GM18868 (cell line): ENCODE measurements around the gene GPC6.

ENCODE experiments used
- ATAC-seq: cut with Tn5 transposase; IDR thresholded peaks from one replicate; pipeline ENCODE4 v1.9.1; 2021; ENCODE audit warnings: mild to moderate bottlenecking, moderate library complexity; ENCODE audit not compliant: unreplicated experiment

The GPC6 gene

DNA sequence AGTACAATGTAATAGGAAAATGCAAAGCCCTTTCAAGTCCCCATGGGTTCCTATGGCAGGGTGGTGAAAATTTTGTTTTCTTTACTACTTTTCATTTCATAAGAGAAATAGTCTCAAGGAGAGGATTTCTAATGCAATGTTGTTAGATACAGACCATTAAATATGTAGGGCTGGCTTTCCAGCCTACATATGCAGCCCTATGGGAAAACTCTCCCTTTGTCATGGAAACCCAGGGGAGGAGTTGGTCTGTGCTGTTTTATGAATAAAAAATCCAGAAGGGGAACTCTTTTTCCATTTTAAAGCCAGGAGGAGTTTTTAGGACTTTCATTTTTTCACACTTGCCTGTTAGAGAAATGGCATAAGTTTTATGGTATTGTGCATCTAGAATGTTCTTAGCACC lies 1133.3 kb downstream of the GPC6 start:
- no peak for ATAC-seq

DNA sequence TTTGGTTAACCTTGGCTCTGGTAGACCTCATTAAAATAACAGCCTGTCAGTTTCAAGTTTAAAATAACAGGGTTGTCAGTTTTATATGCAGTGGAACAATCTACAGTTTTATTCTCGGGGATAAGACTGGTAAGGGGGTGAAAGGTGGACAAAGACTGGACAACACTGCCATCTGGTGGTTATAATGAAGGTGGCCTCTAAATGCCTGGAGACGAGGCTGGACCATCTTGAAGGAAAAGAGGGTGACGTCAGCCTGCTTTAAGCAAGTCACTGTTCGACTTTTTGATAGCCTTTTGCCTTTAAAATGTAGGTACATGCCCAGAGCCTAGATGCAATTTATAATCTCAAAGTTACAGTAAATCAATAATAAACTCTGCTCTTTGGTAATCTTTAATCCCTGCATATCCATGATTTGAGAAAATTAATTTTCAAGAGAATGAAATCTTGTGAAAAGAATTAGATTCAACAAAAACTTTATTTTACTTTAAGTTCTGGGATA lies 1135.9 kb downstream of the GPC6 start:
- ATAC-seq: peak; percentile 100

DNA sequence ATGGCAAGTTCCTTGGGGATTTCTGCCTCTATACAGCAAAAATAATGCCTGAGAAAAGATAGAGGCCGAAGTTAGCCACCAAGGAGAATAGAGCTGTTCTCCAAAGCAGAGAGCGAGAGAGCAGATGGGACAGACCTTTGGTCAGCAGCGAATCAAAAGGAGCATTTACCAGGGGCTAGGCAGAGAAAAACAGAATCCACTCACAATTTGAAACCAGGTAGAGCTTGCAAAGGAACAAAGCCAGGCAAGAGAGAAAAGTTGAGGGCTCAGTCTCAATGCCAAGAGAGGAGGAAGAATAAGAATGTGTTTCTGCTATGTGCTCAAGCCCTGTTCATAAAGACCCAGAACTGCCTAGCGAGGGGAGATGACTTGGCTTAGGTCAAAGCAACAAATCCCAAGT lies 1140.1 kb downstream of the GPC6 start:
- no peak for ATAC-seq

DNA sequence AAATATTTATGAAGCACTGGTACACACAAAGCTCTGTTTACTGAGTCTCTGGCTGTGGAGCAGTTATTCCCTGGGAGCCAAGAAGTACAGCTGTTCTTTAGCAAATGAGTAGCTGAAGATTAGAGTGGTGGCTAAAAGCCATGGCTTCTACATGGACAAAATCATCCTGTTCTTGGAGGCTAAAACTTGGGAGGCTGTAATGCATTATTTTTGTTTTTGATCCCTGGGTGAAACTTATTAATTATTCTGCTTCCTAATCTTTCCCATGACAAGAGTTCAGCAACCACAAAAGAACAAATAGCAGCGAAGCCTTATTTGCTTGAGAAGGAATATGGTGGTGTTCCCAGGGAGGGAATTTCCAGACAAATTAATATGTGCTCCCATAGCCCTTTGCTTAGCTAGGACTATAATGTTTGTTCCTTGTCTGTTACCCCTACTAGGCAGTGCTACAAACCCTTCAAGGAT lies 1143.4 kb downstream of the GPC6 start:
- ATAC-seq: no peak

DNA sequence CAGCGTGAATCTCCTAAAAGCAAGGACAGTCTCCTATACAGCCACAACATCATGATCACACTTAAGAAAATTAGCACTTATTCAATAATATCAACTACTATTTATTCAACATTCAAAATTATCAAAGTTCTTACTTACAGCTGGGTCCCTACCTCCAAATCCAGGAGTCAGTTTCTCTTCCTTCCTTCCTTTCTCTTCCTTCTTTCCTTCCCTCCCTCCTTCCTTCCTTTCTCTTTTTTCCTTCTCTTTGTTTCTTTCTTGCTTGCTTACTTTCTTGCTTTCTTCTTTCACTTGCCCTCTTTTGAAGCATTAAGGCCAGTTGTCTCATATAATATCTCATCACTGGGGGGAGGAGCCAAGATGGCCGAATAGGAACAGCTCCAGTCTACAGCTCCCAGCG lies 1145.2 kb downstream of the GPC6 start:
- ATAC-seq: no peak

DNA sequence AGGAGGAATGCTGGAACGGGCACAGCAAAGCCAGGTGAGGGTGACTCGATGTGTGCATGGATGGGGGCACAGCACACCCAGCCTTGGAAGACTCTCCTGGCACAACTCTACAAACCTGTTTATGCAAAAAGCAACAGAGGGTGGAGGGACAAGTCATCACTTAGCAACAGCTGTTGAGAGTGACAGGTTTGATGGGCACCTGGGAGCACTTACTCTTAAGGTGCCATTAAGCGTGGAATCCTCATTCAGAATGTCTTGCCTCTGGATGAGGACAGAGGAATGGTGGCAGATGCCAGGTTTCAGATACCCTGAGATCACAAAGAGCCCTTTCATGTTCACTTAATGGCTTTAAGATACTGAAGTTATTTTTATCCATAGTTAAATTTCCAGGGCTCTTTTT lies 1155.9 kb downstream of the GPC6 start:
- no peak for ATAC-seq

DNA sequence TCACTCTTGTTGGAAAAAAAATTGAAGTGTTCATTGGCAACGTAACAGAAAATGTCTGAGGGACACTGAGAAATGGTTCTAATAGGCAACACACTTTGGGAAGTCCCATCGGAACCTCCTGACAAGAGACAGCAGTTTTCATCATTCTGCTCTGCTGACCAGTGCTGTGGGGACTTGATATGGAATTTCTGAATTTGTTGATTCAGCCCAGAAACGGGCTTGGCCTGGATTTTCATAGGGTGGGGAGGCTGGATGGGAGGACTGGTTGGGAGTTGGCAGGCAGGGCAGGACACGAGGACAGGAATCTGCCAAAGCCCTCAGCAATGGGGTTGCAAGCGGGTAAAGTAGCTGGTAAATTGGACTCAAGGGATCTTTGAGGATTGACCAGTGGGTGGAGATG lies 1156.4 kb downstream of the GPC6 start:
- ATAC-seq: no peak

DNA sequence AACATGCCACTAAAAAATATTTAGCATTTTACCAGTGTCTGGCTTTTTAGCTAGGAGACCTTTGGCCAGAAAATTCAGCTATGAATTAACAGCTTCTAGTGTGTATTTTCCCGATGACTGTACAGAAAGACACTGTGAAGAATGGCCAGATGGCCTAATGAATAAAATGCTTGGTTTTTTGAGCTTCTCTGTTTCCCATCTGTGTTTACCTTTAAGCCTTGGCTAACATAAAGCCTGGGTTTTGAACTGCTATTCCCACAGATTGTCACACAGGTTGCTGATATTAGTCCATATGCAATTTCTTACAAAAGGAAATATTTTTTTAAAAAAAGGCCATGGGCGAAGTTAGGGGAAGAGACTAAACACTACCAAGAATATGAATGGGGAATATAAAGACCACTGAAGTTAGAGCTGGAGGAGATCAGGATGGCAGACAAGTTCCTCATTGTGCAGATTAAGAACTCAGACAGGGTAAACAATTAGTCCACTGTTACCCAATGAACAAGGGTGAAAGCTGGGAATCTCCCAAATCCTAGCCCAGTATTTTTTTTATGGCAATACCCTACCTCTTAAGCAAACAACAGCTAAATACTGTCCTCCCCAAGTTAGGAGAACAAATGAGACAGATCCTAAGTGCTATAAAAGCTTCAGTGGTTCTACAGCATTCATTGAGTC lies 1157.8 kb downstream of the GPC6 start:
- ATAC-seq: no peak

DNA sequence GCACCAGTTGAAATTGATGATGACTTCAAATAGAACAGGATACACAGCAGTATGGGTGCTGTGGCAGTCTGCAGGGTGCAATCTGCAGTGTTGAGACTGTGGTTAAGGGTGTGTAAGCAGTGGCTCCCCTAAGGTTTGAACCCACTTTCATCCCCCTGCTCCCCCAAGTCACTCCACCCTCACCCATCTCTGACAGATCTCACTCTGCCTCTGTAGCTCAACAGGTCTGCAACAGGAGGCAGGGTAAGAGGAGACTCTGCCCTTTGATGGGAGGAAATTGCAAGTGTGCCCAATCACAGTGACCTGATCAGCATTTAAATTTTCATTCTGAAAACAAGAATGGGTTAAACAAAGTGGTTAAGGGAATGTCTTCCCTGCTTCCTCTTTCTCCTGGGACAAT lies 1160.4 kb downstream of the GPC6 start:
- no peak for ATAC-seq

DNA sequence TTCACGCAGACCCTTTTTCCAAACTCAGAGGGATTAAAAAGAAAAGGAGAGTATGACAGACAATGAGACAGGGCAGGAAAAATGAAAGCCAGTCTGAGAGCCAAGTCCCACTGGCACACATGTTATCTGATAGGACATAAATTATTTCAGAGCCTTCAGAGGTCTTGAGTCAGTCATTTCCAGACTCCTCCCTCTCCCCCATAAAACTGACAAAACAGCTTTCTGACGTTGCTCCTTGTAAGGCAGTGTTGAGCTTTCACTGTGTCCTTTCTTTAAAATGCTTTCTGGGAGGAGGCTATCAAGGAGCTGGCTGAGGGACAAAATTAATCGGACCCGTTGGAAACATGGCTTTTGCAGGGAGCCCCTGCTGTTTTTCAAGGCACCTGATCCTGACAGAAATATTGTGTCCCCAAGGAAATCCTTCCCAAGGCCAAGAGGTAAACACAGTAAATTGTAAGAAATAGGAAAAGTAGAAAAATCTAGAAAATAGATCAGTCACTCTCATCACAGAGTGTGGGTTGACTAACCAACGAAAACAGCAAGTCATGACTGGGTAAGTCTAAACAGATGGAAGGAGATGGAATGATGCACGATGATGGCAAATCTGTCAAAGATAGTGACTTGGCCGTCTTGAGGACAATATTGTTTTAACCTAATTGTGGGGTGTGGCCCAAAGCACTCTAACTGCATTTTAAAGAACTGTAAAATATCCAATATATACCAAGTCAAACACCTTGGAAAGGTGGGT lies 1163.2 kb downstream of the GPC6 start:
- no peak for ATAC-seq

DNA sequence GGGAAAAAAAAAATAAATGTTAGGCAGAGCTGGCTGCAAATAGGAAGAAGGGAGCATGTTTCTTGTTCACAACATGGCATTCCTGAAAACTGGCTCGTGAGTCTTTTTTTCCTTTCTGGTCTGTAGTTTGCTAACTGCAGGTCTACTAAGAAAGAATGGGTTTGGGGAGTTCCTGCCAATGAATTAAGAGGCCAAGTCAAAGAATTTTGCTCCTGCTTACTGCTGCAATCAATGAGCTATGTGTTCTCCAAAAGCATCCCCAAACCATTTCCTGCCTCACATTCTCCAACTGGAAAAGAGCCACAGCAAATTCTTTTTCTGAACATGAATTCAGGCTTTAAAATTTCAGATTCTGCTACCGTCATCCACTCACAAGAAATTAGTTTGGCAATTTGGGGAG lies 1164.3 kb downstream of the GPC6 start:
- ATAC-seq: no peak

DNA sequence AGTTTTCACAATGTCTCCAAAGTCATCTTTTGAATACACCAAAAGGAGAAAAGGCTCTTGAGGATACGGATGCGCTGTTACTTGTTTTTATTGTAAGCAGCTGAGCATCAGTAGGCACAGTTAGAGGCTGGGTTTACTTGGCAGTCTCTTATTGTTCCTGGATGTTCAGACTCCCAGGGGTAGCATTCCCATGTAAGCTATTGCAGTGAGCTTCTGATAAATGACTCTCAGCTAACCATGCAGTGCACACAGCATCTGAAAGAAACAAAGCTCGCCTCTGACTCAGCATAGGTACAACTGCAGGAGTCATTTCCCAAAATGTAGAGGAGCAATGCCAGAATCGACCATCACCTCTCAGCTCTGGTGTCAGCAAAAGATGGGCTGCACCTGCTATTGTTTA lies 1168.1 kb downstream of the GPC6 start:
- ATAC-seq: no peak

DNA sequence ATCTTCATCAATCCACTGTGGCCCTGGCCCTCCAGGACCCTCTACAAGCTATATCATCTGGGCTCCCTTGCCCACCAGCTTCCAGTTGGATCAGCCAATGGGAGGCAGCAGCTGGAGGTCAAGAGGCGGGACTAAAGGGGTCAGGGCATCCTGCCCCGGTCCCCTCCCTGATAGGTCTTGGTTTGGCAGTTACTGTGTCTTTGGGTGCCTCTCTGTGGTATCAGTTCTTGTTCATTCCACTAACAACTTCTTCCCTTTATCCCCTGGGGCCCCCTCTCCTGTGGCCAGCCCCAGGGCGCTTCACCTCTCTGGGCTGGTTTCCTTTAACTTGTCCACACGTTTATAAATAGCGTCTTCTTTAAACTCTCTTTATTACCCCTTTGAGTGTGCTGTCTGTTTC lies 1169.3 kb downstream of the GPC6 start:
- no peak for ATAC-seq

DNA sequence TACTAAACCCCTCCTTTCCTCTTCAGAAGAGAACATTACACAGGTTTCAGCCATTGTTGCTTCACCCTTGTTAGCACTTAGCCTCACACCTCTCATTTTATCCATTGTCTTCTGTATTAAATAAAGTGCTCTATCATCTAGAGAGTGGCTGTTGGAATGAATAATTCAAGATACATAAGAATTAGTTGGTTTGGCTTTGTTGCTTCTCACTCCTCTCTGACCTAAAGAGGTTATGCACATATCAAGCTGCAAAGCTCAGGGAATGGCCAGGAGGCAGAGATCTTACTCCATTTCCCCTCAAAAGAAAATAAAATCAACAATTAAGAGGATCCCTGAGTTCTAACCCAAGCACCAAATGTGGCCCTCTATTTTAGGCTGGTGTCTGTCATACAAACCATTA lies 1173.2 kb downstream of the GPC6 start:
- ATAC-seq: no peak

DNA sequence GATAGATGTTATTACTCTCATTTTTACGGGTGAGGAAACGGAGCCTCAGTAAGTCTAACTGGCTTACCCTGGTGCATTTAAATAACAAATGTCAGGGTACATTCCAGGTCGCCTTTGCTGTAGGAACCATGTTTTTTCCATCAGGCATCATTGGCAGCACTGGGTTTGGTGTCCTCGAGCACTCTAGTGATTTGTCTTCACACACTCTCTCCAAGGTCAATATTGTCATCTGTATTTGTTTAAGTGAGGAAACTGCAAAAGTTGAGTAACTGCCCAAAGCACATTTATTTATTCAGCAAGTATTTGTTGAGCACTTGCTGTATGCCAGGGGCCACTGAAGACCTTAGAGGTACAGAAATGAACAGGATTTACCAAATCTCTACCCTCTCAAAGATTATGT lies 1174.3 kb downstream of the GPC6 start:
- ATAC-seq: no peak

DNA sequence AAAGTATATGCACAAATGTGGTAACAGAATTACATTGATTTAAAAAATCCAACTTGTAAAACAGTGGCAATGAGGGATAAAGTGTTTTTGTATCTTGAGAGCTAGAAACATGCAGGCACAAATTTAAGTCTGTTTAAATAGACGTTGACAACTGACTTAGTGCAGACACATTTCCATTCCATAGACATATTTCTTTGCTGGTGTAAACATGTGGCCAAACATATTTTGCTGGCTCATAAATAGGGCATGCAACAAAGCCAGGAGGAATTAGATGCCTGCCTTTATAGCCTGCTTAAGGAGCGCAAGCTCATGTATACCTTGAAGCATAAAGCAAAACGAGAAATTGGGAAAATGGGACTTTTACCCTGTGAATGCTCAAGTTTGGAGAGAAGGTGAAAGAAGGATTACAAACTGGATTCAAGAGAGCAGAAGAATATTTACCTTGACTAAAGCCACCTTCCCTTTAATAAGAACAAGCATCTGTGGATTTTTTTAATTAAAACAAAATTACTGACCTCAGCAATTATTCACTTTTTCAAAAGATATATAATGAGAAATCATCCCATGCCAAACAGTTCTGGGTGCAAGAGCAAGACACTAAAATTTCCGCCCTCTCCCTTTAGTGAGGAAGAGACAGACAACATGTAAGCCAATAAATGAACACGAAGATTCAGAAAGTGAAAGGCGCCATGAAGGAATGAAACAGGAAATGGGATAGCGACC lies 1181.9 kb downstream of the GPC6 start:
- no peak for ATAC-seq

DNA sequence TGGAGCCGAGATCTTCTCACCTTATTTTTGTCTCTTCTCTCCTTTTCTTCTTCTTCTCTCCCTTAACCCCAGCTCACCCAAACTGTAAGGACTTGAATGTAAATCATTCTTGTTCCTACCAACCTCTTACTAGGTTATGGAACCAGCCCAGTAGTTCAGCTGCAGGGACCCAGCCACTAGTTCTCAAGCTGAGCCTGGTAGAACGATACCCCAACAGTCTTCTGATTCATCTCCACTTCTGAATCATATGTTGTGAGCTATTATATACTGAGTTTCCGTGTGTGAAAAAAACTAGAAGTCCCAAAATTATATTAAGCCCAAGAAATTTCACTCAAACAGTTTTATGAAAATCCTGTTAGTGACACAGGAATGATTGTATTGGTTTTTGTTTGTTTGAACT lies 1185.1 kb downstream of the GPC6 start:
- no peak for ATAC-seq

DNA sequence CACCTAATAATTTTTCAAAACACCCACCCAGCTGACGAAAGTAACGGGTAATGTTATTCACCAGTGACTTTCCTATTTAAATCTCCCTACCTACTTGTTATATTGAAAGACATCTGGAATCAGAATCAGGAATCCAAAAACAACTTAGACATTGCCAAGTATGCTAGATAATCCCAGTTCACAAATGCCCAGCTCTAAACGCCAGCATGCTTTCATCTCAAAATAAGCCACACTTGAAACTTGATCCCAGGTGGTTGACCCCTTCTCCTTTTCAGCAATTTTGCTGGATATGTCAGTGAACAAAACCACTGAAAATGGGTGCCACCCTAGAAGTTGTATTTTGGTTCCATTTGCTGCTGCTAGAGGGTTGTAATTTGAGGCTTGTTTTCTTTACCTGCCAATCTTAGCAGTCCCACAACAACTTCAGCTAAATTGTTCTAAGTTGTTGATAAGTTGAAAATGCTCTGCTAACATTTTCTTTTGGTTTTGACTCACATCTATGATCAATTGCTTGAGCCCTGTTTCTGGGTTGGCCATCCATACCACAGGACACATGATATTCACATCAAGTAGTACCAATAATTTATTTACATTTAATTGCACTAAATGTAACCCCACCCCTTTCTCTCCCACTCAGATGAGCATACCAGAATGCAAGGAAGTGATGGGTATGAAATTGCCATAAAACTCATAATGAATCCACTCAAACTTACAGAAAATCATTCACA lies 1186.4 kb downstream of the GPC6 start:
- no peak for ATAC-seq

DNA sequence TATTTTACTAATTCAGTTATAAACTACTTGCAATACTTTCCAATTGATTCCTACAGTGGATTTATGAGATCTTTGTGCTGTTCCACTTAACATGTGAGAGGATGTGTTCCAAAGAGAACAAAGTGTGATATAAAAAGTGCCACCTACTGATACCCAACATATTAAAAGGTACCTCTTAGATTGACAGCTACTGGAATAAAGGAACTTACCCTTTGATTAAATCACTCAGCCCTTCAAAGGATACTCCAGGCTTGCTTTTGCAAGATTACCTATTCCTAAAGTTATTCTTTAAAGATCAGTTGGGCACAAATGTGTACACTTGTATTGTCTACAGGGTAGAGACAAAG lies 1187.0 kb downstream of the GPC6 start:
- no peak for ATAC-seq

DNA sequence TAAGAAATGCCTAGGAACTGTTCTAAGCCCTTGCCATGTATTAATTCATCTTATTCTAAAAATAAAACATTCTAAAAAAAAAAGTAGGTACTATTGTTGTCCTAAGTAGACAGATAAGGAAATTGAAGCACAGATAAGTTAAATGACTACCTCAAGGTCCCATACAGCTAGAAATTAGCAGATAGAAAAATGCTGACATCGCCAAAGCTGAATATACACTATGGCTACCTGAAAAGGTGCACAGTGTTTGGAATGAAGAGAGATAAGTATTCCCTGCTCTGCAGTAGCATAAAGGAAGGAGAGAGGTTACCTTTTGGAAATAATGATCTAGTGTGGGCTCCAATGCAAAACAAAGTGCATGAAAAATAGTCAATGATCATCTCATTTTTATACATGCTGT lies 1187.5 kb downstream of the GPC6 start:
- no peak for ATAC-seq

DNA sequence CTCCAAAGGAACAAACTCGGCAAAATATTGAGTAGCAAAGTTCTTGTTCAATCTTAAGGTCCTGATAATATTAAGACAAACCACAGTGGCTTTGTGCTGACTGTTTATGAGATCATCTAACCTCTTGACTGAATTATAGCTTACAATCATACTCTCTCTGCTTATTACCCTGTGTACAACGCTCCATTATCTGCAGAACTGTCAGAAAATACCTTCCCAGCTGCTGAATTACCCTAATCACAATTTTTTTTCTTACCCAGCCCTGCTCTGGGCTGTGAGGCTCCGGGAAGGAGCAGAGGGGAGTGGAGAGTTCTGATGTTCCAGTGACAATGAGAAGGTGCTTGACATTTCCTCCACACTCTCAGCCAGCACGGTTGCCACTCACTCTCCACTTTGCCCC lies 1188.1 kb downstream of the GPC6 start:
- ATAC-seq: no peak
